ENCODE results near the gene KLHL41. TPM values are rescaled to one million over a fixed set of nuclear protein-coding genes. Genes with fewer than 3 reads are reported as not detected.

KLHL41 gene
- total RNA-seq, result 0.68 TPM
- long read RNA-seq, result 0 reads

DNA sequence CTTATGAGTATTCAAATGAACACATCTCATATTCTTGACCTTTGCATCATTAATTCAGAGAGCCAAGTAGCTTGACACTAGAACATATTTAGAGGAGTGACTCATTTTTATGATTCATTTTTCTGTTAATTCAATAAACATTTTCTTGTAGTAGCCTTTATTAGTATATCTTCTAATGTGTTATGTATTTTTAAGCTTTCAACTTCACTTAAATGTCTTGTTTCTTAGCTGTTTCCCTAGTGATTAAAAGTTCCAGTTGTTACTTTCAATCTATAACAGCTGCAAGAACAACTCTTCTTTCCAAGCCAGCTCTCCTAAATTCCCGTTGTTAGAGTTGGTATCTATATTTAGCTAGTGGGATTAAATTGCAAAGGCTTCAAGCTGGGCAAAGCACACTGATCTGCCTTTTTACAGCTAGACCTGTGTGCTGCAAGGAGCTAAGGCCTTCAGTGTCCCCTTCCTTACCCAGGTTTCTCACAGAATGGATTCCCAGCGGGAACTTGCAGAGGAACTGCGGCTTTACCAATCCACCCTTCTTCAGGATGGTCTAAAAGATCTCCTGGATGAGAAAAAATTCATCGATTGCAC, at the start of gene KLHL41:
Gene KLHL41 (plus strand): TSS at position 405 of the 588 bp plus-strand sequence. CDS start 77 bp downstream, at position 482.
- Histone ChIP-seq H3K36me3 (no peaks in the 10 kb centered on the region), H3K27ac (no peak within 1 kb of the TSS), H3K4me3 (no peak within 1 kb of the TSS), H3K27me3 (ENCODE audit: low read depth) (no peaks in the 10 kb centered on the region), H3K9me3 (no peaks in the 10 kb centered on the region), H3K4me1 (no peaks in the 10 kb centered on the region)
- no peak for DNase-seq
- intact Hi-C loops (cut with DNase I), result no loop called here
- ATAC-seq, result no peak
- TF ChIP-seq, protein P1, sequence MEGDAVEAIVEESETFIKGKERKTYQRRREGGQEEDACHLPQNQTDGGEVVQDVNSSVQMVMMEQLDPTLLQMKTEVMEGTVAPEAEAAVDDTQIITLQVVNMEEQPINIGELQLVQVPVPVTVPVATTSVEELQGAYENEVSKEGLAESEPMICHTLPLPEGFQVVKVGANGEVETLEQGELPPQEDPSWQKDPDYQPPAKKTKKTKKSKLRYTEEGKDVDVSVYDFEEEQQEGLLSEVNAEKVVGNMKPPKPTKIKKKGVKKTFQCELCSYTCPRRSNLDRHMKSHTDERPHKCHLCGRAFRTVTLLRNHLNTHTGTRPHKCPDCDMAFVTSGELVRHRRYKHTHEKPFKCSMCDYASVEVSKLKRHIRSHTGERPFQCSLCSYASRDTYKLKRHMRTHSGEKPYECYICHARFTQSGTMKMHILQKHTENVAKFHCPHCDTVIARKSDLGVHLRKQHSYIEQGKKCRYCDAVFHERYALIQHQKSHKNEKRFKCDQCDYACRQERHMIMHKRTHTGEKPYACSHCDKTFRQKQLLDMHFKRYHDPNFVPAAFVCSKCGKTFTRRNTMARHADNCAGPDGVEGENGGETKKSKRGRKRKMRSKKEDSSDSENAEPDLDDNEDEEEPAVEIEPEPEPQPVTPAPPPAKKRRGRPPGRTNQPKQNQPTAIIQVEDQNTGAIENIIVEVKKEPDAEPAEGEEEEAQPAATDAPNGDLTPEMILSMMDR (IDR thresholded peaks at IDR 0.05), result no peak

DNA sequence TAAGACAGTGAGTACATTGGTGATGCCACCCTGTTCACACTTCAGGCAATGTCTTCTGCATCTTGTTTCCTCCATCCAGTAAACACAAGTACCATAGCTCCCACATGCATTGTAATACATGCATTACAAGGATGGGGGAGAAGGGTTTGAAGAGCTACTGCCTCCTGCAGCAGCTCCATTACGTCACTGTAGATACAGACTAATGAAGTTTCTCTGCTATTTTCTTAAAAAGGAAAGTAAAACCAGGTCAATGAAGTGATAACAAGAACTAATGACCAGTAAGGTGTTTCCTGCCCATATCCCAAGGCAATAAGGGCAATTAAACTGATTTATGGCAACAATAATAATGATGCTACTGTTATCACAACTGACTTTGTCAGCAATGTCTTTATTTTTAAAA, 48.4 kb upstream of the KLHL41 start:
- intact Hi-C loops (cut with DNase I), result no loop called here
- peak in 1 of 2 donors; percentile 21 for ATAC-seq
- Histone ChIP-seq H3K27me3 (ENCODE audit: low read depth) (no peaks in the 10 kb centered on the region), H3K27ac (no peak overlapping the region), H3K4me1 (no peaks in the 10 kb centered on the region), H3K4me3 (no peak overlapping the region), H3K36me3 (no peaks in the 10 kb centered on the region), H3K9me3 (no peaks in the 10 kb centered on the region)
- TF ChIP-seq, protein P1 (IDR thresholded peaks at IDR 0.05), result no peak
- no peak for DNase-seq

DNA sequence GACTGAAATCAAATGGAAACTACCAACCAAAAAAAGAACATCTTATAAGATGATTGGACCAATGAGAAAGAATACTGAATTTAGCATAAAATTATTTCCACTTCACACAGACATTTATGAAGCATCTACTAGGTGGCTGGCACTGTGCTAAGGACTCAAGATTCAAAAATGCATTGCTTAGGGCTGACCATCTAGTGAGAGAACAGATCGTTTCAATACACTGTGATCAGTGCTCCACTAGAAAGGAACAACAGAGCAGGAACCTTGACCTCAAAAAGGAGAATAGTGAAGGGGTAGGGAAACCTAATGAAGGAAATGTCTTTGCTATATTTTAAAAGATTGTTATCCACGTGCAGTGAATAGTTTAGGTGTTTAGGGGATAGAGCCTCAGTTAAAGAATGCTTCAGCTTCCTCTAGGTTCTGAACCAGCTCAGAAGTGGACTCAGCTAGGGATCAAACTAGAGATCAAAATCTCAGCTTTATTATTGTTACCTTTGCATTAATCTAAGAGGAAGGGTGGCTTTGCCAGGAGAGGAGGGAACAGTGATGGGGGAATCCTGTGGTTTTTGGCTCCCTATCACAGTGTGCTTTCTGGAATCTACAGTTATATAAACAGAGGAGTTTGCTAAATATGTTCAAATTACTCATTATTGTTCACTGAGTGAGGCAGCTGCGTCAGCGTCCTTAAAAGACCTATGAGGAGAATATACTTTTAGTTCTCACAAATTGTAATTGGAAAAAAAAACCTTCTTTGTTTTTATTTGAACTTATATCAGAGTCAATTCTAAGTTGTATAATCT, 46.4 kb upstream of the KLHL41 start:
- Histone ChIP-seq H3K4me1 (no peaks in the 10 kb centered on the region), H3K4me3 (no peak overlapping the region), H3K27ac (no peak overlapping the region), H3K27me3 (ENCODE audit: low read depth) (no peaks in the 10 kb centered on the region), H3K36me3 (no peaks in the 10 kb centered on the region), H3K9me3 (no peaks in the 10 kb centered on the region)
- DNase-seq, result no peak
- no peak for ATAC-seq
- intact Hi-C loops (cut with DNase I), result no loop called here
- TF ChIP-seq, protein P1 (IDR thresholded peaks at IDR 0.05), result no peak

DNA sequence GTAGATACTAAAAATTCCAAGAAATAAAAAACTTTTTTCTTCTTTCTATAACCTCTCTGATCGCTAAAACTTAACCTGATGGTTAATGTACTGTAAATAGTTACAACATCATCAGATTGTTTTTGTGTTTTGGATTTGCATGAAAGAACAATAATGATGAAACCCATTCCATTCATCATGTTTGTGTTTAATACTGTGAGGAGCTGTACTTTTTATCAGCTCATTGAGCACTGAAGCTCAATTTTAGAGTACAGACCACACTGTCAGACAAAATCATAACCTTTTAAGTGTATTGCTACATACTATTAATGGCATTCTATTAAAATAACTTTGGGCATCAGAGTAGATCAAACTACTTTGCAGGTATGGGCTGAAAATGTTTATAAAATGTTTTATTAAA, 45.0 kb upstream of the KLHL41 start:
- no peak for DNase-seq
- ATAC-seq, result no peak
- H3K4me3 ChIP-seq, result no peak overlapping the region

DNA sequence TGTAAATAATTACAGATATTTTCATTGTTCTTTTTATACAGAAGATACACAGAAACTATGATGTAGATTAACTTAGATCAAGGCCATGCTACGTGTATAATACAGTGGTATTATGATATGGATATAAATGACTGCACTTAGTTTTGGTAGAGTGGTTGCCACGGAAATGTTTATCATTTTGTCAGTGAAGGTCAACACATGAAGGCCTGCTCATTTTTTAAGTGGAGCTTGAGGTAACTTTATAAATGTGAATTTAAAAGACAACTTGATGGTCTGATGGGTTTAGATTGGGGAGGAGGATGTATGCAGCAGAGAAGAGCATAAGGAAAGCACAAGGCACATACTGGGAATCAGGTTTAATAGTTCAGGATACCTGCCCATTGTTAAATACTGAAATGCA, 44.6 kb upstream of the KLHL41 start:
- Histone ChIP-seq H3K4me1 (no peaks in the 10 kb centered on the region), H3K9me3 (no peaks in the 10 kb centered on the region), H3K36me3 (no peaks in the 10 kb centered on the region), H3K27me3 (ENCODE audit: low read depth) (no peaks in the 10 kb centered on the region), H3K27ac (no peak overlapping the region), H3K4me3 (no peak overlapping the region)
- no peak for ATAC-seq
- intact Hi-C loops (cut with DNase I), result no loop called here
- TF ChIP-seq, protein P1 (IDR thresholded peaks at IDR 0.05), result no peak
- no peak for DNase-seq

More for the DNA sequence above, 45.0 kb upstream of the KLHL41 start:
- intact Hi-C loops (cut with DNase I), result no loop called here
- Histone ChIP-seq H3K27ac (no peak overlapping the region), H3K9me3 (no peaks in the 10 kb centered on the region), H3K4me1 (no peaks in the 10 kb centered on the region), H3K27me3 (ENCODE audit: low read depth) (no peaks in the 10 kb centered on the region), H3K36me3 (no peaks in the 10 kb centered on the region)
- TF ChIP-seq, protein P1 (IDR thresholded peaks at IDR 0.05), result no peak
